CD14-positive monocyte (primary cell): ENCODE results near the gene ADAMTSL2. TPM values are rescaled to one million over a fixed set of nuclear protein-coding genes. Genes with fewer than 3 reads are reported as not detected.

ENCODE experiments used
- DNase-seq, 3 donors: peaks; one replicate each; pipeline ENCODE4 v3.0.0-alpha.2; 2011 to 2022
- H2AFZ ChIP-seq: 2 replicates; pipeline ENCODE4 v1.6.0; 2012; ENCODE audit warnings: mild to moderate bottlenecking, low read depth, low read length, inconsistent platforms; ENCODE audit not compliant: insufficient read depth, poor library complexity, severe bottlenecking
- H3K27ac ChIP-seq, 2 donors: 1 replicate in 1 of 2; 2 replicates in 1 of 2; pipeline ENCODE4 v1.5.1; 2012 to 2013; ENCODE audit warnings: low read length in 2 of 2, control low read depth in 1 of 2, inconsistent platforms in 1 of 2, low read depth in 1 of 2, mild to moderate bottlenecking in 1 of 2
- H3K27me3 ChIP-seq, 2 donors: one replicate each; pipeline versions ENCODE4 v1.6.0 to v1.6.1; 2011 to 2013; ENCODE audit warnings: low read length in 2 of 2; ENCODE audit not compliant: control insufficient read depth in 2 of 2, insufficient read depth in 2 of 2
- H3K36me3 ChIP-seq, 2 donors: replicated peaks in 1 of 2; 1 replicate in 1 of 2; 2 replicates in 1 of 2; pipeline versions ENCODE4 v1.5.1 to v1.6.1; 2012 to 2013; ENCODE audit warnings: low read length in 2 of 2, control low read depth in 1 of 2, inconsistent platforms in 1 of 2, mild to moderate bottlenecking in 1 of 2; ENCODE audit not compliant: insufficient read depth in 2 of 2, control insufficient read depth in 1 of 2
- H3K4me1 ChIP-seq, 2 donors: 1 replicate in 1 of 2; 2 replicates in 1 of 2; pipeline versions ENCODE4 v1.5.1 to v1.6.1; 2012 to 2013; ENCODE audit warnings: low read length in 2 of 2, control low read depth in 1 of 2, inconsistent platforms in 1 of 2, mild to moderate bottlenecking in 1 of 2, moderate library complexity in 1 of 2; ENCODE audit not compliant: insufficient read depth in 2 of 2, control insufficient read depth in 1 of 2
- H3K4me2 ChIP-seq: replicated peaks from 2 replicates; pipeline ENCODE3; 2012; ENCODE audit warnings: low read length, moderate library complexity, mild to moderate bottlenecking; ENCODE audit not compliant: poor library complexity, severe bottlenecking; ENCODE audit errors: extremely low read depth
- H3K4me3 ChIP-seq, 3 experiments: fragments of 200-600 bp in 1 of 3; sonication (generic) in 1 of 3; replicated peaks in 1 of 3; 1 replicate in 2 of 3; 2 replicates in 1 of 3; pipeline ENCODE4 v1.5.1; 2011 to 2013; ENCODE audit warnings: low read length in 3 of 3, mild to moderate bottlenecking in 3 of 3, control low read depth in 2 of 3, low read depth in 2 of 3, inconsistent platforms in 1 of 3, moderate library complexity in 1 of 3
- H3K79me2 ChIP-seq: 2 replicates; pipeline ENCODE4 v1.6.0; 2012; ENCODE audit warnings: mild to moderate bottlenecking, control low read depth, inconsistent platforms, low read length, moderate library complexity; ENCODE audit not compliant: insufficient read depth
- H3K9ac ChIP-seq: 2 replicates; pipeline ENCODE4 v1.6.0; 2017; ENCODE audit warnings: low read length, mild to moderate bottlenecking; ENCODE audit not compliant: insufficient read depth, poor library complexity, severe bottlenecking
- H3K9me3 ChIP-seq, 2 donors: replicated peaks in 1 of 2; 1 replicate in 1 of 2; 2 replicates in 1 of 2; pipeline versions ENCODE4 v1.5.1 to v1.6.1; 2012 to 2013; ENCODE audit warnings: low read length in 2 of 2, control low read depth in 1 of 2; ENCODE audit not compliant: control insufficient read depth in 1 of 2, insufficient read depth in 1 of 2
- H4K20me1 ChIP-seq: 2 replicates; pipeline ENCODE4 v1.6.0; 2012; ENCODE audit warnings: mild to moderate bottlenecking, low read length, control low read depth, moderate library complexity; ENCODE audit not compliant: insufficient read depth
- H3K27ac Mint-ChIP-seq, 7 donors: one replicate each; pipeline ENCODE4 v1.8.0; 2020; ENCODE audit warnings: mild to moderate bottlenecking in 7 of 7, mixed read lengths in 7 of 7, moderate library complexity in 6 of 7, inconsistent platforms in 2 of 7
- H3K27me3 Mint-ChIP-seq, 3 donors: one replicate each; pipeline ENCODE4 v1.8.0; 2021 to 2022; ENCODE audit warnings: low read depth in 3 of 3, mild to moderate bottlenecking in 3 of 3, mixed read lengths in 3 of 3, moderate library complexity in 3 of 3, inconsistent platforms in 1 of 3
- H3K36me3 Mint-ChIP-seq, 2 donors: one replicate each; pipeline ENCODE4 v1.8.0; 2020; ENCODE audit warnings: mixed read lengths in 2 of 2, inconsistent platforms in 1 of 2, mild to moderate bottlenecking in 1 of 2
- H3K4me1 Mint-ChIP-seq: one replicate; pipeline ENCODE4 v1.8.0; 2020; ENCODE audit warnings: mild to moderate bottlenecking, mixed read lengths
- H3K4me3 Mint-ChIP-seq, 2 donors: one replicate each; pipeline ENCODE4 v1.8.0; 2020; ENCODE audit warnings: mild to moderate bottlenecking in 2 of 2, mixed read lengths in 2 of 2, moderate library complexity in 1 of 2
- H3K9me3 Mint-ChIP-seq, 7 donors: one replicate each; pipeline ENCODE4 v1.8.0; 2020 to 2022; ENCODE audit warnings: mixed read lengths in 7 of 7, mild to moderate bottlenecking in 6 of 7, moderate library complexity in 6 of 7, inconsistent platforms in 2 of 7
- CTCF ChIP-seq: fragments of 200-600 bp; IDR thresholded peaks from one replicate; pipeline ENCODE4 v1.8.0; 2022; ENCODE audit warnings: antibody characterized with exemption, mild to moderate bottlenecking
- WGBS: methylation state at CpG from one replicate; pipeline ENCODE4 v1.1.5; 2013; ENCODE audit warnings: missing lambda C conversion rate; ENCODE audit not compliant: insufficient coverage; 5-methylcytosine and 5-hydroxymethylcytosine counted together
- intact Hi-C, 2 donors: fragments of 100-400 bp; cut with micrococcal nuclease; formaldehyde crosslinking; loops; one replicate each; pipeline versions ENCODE4 v1.15.0 to v1.15.1; 2023
- polyA plus RNA-seq, 3 donors: library from polyadenylated mRNA; depleted of rRNA in 1 of 3; unstranded in 2 of 3; stranded (reverse) in 1 of 3; fragments of 300-500 nt in 2 of 3; fragments of >200 nt in 1 of 3; fragmentation: Illumina TruSeq in 2 of 3; gene quantifications; 1 replicate in 2 of 3; 2 replicates in 1 of 3; pipeline ENCODE4 v1.2.3, GENCODE V29; 2012 to 2021

The ADAMTSL2 gene
- polyA plus RNA-seq, 3 donors: 0.08 TPM; not detected in 2

GRCh38 chr9:133576875-133577736 is 42.6 kb downstream of the ADAMTSL2 start:
- Histone ChIP-seq H3K4me2 (no peak overlapping the region), H3K27me3 (peaks cover 0 to 34% of the 10 kb centered on the region in 2 donors), H3K4me3 (no peak overlapping the region), H3K27ac (no peak overlapping the region), H4K20me1 (no peaks in the 10 kb centered on the region), H3K79me2 (no peaks in the 10 kb centered on the region), H3K9ac (no peak overlapping the region), H3K4me1 (no peaks in the 10 kb centered on the region), H3K36me3 (no peaks in the 10 kb centered on the region), H2AFZ (no peak overlapping the region), H3K9me3 (no peaks in the 10 kb centered on the region)
- Mint-ChIP-seq H3K4me1 (peaks cover 3% of the 10 kb centered on the region), H3K4me3 (peak overlapping the region in 1 of 2 donors; percentile 73), H3K27me3 (peaks cover 18 to 46% (median 40%) of the 10 kb centered on the region in 3 donors), H3K36me3 (no peaks in the 10 kb centered on the region), H3K9me3 (peaks cover 0 to 2% (median 0%) of the 10 kb centered on the region in 7 donors), H3K27ac (peak overlapping the region in 1 of 7 donors; percentile 7)
- 44% methylated on average over 26 of the region's 34 CpGs for WGBS
- TF ChIP-seq CTCF: no peak
- DNase-seq: no peak
- intact Hi-C loops: no loop called here

- H3K79me2 ChIP-seq: no peaks in the 10 kb centered on the region
- no peak overlapping the region for H3K27ac ChIP-seq
- no peaks in the 10 kb centered on the region for H4K20me1 ChIP-seq
- H3K36me3 ChIP-seq: no peaks in the 10 kb centered on the region
- intact Hi-C loops: no loop called here
- Mint-ChIP-seq H3K4me3 (peak overlapping the region in 1 of 2 donors; percentile 57), H3K27ac (no peak overlapping the region), H3K9me3 (peaks cover 0 to 2% (median 0%) of the 10 kb centered on the region in 7 donors), H3K27me3 (peaks cover 18 to 46% (median 40%) of the 10 kb centered on the region in 3 donors), H3K4me1 (peaks cover 3% of the 10 kb centered on the region), H3K36me3 (no peaks in the 10 kb centered on the region)
- no peak overlapping the region for H3K4me2 ChIP-seq
- no peaks in the 10 kb centered on the region for H3K4me1 ChIP-seq
- H3K27me3 ChIP-seq: peaks cover 0 to 34% of the 10 kb centered on the region in 2 donors
- TF ChIP-seq CTCF: no peak
- no peaks in the 10 kb centered on the region for H3K9me3 ChIP-seq
- no peak for DNase-seq
- no peak overlapping the region for H3K9ac ChIP-seq
- 84% methylated on average over 3 of the region's 3 CpGs for WGBS
- H3K4me3 ChIP-seq: no peak overlapping the region
- no peak overlapping the region for H2AFZ ChIP-seq
These were observed 43.2 kb downstream of the ADAMTSL2 start for GRCh38 chr9:133577737-133578112.
